HepG2 (cell line): ENCODE measurements around the gene CAPZA1. TPM values are rescaled to one million over a fixed set of nuclear protein-coding genes. Genes with fewer than 3 reads are reported as not detected.

Source experiments
- ARHGAP35 ChIP-seq: sonication (generic); formaldehyde crosslinking; IDR thresholded peaks from 2 replicates; pipeline ENCODE4 v1.9.0; 2022; ENCODE audit warnings: mild to moderate bottlenecking, inconsistent platforms, moderate library complexity, missing genetic modification reagents, borderline replicate concordance
- ARNT2 ChIP-seq: sonication (generic); formaldehyde crosslinking; IDR thresholded peaks from 2 replicates; pipeline ENCODE4 v1.8.0; 2022; ENCODE audit warnings: mild to moderate bottlenecking, low read depth, missing genetic modification reagents, moderate library complexity
- EP300 ChIP-seq, 3 experiments: sonication (generic) in 1 of 3; formaldehyde crosslinking in 1 of 3; IDR thresholded peaks; 2 replicates each; pipeline versions ENCODE4 v1.5.1 to v1.6.1; 2011 to 2020; ENCODE audit warnings: low read depth in 2 of 3, low read length in 2 of 3, borderline replicate concordance in 1 of 3, improper control_type of control experiment in 1 of 3, mild to moderate bottlenecking in 1 of 3, missing genetic modification reagents in 1 of 3, moderate library complexity in 1 of 3
- RBM39 ChIP-seq: fragments of 200-400 bp; formaldehyde crosslinking; IDR thresholded peaks from one replicate; pipeline ENCODE4 v1.6.1; 2018; ENCODE audit warnings: antibody characterized with exemption, mild to moderate bottlenecking, low read depth, low read length; ENCODE audit not compliant: poor library complexity, severe bottlenecking
- ZNF180 ChIP-seq: sonication (generic); formaldehyde crosslinking; IDR thresholded peaks from 2 replicates; pipeline ENCODE4 v1.4.0; 2020; ENCODE audit warnings: low read depth, missing genetic modification reagents, borderline replicate concordance
- ZNF225 ChIP-seq: sonication (generic); formaldehyde crosslinking; IDR thresholded peaks from 2 replicates; pipeline ENCODE4 v1.4.0; 2020; ENCODE audit warnings: mild to moderate bottlenecking, missing genetic modification reagents
- ZNF567 ChIP-seq: sonication (generic); formaldehyde crosslinking; IDR thresholded peaks from 2 replicates; pipeline ENCODE4 v1.8.1; 2023; ENCODE audit warnings: mild to moderate bottlenecking, missing genetic modification reagents, borderline replicate concordance
- ZNF766 ChIP-seq: sonication (generic); formaldehyde crosslinking; IDR thresholded peaks from 2 replicates; pipeline ENCODE4 v1.5.0; 2020; ENCODE audit warnings: missing genetic modification reagents, borderline replicate concordance
- polyA plus RNA-seq, 8 experiments: library from polyadenylated mRNA; depleted of rRNA in 3 of 8; stranded (reverse) in 7 of 8; unstranded in 1 of 8; fragments of >200 nt; fragmentation: Illumina TruSeq in 4 of 8; extraction: Trizol in 4 of 8; gene quantifications; 2 replicates each; pipeline versions ENCODE4 v1.2.1 to v1.2.3, GENCODE V29; 2011 to 2016; ENCODE audit warnings: low read depth in 4 of 8, missing spikeins in 1 of 8, mixed read lengths in 1 of 8; ENCODE audit not compliant: insufficient read depth in 1 of 8
- total RNA-seq, 5 experiments: library from RNA; depleted of rRNA; stranded (reverse); fragments of >200 nt; fragmentation: Illumina TruSeq; extraction: Trizol; gene quantifications; 2 replicates each; pipeline ENCODE4 v1.2.3, GENCODE V29; 2016; ENCODE audit warnings: low read depth in 1 of 5
- TF ChIP-seq, protein P1 (sequence below): sonication (generic); formaldehyde crosslinking; IDR thresholded peaks from 2 replicates; pipeline ENCODE4 v1.5.0; 2020; ENCODE audit warnings: missing genetic modification reagents, mild to moderate bottlenecking, borderline replicate concordance
- TF ChIP-seq, protein P2 (sequence below): sonication (generic); formaldehyde crosslinking; IDR thresholded peaks from 2 replicates; pipeline ENCODE4 v1.4.0; 2020; ENCODE audit warnings: missing genetic modification reagents
- TF ChIP-seq, protein P3 (sequence below): sonication (generic); formaldehyde crosslinking; IDR thresholded peaks from 2 replicates; pipeline ENCODE4 v1.8.1; 2023; ENCODE audit warnings: mild to moderate bottlenecking, moderate library complexity, missing genetic modification reagents
- TF ChIP-seq, protein P4 (sequence below): IDR thresholded peaks from 2 replicates; pipeline ENCODE4 v1.6.1; 2016; ENCODE audit warnings: low read depth, control low read depth
- TF ChIP-seq, protein P5 (sequence below): sonication (generic); formaldehyde crosslinking; IDR thresholded peaks from 2 replicates; pipeline ENCODE4 v1.4.0; 2020; ENCODE audit warnings: mild to moderate bottlenecking, missing genetic modification reagents, borderline replicate concordance

CAPZA1 gene
- total and polyA plus RNA-seq, 2 of the 13 experiments (the other 11 are each of a cell fraction or from before 2014, with no cell fraction given), result 67.0 to 117 TPM

DNA sequence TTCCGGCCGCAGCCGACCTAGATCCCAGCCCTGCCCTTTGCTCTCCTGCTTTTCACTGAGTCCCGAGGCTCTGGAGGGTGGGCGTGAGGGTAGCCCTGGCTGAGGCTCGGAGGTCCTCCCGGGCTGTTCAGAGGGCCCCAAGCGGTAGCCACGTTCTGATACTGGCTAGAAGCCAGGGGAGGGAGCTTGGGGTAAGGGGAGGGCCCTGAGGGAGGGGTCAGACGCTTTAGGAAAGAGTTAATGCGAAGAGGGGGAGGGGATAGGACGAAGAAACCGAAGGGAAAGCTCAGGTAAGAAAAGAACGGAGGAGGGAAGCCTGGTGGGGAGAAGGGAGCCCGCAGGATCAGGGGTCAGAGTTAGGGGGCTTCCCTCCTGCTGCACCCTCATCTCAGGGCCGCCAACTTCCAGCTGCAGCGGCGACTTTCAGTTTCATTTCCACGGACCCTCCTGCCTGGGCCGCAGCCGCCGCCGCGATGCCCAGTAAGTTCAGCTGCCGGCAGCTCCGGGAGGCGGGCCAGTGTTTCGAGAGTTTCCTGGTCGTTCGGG is 54.9 kb downstream of the CAPZA1 start, which contains the start of gene MOV10 (continued):
- TF ChIP-seq, protein P1, sequence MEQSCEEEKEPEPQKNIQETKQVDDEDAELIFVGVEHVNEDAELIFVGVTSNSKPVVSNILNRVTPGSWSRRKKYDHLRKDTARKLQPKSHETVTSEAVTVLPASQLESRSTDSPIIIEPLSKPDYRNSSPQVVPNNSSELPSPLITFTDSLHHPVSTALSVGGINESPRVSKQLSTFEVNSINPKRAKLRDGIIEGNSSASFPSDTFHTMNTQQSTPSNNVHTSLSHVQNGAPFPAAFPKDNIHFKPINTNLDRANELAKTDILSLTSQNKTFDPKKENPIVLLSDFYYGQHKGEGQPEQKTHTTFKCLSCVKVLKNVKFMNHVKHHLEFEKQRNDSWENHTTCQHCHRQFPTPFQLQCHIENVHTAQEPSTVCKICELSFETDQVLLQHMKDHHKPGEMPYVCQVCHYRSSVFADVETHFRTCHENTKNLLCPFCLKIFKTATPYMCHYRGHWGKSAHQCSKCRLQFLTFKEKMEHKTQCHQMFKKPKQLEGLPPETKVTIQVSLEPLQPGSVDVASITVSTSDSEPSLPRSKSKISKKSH, result peak; percentile 32; the same call in 1 of the 2 replicates
- no peak for TF ChIP-seq ZNF766 (CRISPR knock-in tag)
- TF ChIP-seq, protein P2, sequence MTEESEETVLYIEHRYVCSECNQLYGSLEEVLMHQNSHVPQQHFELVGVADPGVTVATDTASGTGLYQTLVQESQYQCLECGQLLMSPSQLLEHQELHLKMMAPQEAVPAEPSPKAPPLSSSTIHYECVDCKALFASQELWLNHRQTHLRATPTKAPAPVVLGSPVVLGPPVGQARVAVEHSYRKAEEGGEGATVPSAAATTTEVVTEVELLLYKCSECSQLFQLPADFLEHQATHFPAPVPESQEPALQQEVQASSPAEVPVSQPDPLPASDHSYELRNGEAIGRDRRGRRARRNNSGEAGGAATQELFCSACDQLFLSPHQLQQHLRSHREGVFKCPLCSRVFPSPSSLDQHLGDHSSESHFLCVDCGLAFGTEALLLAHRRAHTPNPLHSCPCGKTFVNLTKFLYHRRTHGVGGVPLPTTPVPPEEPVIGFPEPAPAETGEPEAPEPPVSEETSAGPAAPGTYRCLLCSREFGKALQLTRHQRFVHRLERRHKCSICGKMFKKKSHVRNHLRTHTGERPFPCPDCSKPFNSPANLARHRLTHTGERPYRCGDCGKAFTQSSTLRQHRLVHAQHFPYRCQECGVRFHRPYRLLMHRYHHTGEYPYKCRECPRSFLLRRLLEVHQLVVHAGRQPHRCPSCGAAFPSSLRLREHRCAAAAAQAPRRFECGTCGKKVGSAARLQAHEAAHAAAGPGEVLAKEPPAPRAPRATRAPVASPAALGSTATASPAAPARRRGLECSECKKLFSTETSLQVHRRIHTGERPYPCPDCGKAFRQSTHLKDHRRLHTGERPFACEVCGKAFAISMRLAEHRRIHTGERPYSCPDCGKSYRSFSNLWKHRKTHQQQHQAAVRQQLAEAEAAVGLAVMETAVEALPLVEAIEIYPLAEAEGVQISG (CRISPR knock-in tag), result peak; percentile 12; the same call in 1 of the 2 replicates
- peak; percentile 7; the same call in 1 of the 2 replicates for TF ChIP-seq ARHGAP35
- peak; percentile 60 for TF ChIP-seq RBM39
- TF ChIP-seq, protein P3, sequence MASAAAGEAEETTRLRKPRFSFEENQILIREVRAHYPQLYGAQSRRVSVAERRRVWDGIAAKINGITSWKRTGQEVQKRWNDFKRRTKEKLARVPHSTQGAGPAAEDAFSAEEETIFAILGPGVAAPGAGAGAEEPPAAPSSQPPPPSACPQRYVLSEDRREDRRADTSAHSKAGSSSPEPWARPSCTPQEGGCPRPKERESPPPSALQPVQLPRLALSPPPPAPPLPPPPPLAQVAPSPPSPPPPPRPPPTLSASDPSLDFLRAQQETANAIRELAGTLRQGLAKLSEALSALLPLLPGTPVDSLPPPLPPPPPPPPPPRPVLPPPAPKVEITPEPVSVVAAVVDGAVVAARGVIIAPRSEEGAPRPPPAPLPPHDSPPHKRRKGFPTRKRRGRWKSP (CRISPR knock-in tag), result 0 out of 2 replicates have a peak, but pooled peaks have one; percentile 15
- TF ChIP-seq, protein P4, sequence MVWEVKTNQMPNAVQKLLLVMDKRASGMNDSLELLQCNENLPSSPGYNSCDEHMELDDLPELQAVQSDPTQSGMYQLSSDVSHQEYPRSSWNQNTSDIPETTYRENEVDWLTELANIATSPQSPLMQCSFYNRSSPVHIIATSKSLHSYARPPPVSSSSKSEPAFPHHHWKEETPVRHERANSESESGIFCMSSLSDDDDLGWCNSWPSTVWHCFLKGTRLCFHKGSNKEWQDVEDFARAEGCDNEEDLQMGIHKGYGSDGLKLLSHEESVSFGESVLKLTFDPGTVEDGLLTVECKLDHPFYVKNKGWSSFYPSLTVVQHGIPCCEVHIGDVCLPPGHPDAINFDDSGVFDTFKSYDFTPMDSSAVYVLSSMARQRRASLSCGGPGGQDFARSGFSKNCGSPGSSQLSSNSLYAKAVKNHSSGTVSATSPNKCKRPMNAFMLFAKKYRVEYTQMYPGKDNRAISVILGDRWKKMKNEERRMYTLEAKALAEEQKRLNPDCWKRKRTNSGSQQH (CRISPR knock-in tag), result 0 out of 2 replicates have a peak, but pooled peaks have one; percentile 58
- TF ChIP-seq ZNF567 (CRISPR knock-in tag), result 0 out of 2 replicates have a peak, but pooled peaks have one; percentile 15
- TF ChIP-seq ZNF180 (CRISPR knock-in tag), result 0 out of 2 replicates have a peak, but pooled peaks have one; percentile 54
- TF ChIP-seq, protein P5, sequence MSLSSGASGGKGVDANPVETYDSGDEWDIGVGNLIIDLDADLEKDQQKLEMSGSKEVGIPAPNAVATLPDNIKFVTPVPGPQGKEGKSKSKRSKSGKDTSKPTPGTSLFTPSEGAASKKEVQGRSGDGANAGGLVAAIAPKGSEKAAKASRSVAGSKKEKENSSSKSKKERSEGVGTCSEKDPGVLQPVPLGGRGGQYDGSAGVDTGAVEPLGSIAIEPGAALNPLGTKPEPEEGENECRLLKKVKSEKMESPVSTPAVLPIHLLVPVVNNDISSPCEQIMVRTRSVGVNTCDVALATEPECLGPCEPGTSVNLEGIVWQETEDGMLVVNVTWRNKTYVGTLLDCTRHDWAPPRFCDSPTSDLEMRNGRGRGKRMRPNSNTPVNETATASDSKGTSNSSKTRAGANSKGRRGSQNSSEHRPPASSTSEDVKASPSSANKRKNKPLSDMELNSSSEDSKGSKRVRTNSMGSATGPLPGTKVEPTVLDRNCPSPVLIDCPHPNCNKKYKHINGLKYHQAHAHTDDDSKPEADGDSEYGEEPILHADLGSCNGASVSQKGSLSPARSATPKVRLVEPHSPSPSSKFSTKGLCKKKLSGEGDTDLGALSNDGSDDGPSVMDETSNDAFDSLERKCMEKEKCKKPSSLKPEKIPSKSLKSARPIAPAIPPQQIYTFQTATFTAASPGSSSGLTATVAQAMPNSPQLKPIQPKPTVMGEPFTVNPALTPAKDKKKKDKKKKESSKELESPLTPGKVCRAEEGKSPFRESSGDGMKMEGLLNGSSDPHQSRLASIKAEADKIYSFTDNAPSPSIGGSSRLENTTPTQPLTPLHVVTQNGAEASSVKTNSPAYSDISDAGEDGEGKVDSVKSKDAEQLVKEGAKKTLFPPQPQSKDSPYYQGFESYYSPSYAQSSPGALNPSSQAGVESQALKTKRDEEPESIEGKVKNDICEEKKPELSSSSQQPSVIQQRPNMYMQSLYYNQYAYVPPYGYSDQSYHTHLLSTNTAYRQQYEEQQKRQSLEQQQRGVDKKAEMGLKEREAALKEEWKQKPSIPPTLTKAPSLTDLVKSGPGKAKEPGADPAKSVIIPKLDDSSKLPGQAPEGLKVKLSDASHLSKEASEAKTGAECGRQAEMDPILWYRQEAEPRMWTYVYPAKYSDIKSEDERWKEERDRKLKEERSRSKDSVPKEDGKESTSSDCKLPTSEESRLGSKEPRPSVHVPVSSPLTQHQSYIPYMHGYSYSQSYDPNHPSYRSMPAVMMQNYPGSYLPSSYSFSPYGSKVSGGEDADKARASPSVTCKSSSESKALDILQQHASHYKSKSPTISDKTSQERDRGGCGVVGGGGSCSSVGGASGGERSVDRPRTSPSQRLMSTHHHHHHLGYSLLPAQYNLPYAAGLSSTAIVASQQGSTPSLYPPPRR (CRISPR knock-in tag), result peak; percentile 16; the same call in 1 of the 2 replicates
- TF ChIP-seq ARNT2 (CRISPR knock-in tag), result no peak
- no peak for TF ChIP-seq ZNF225 (CRISPR knock-in tag)
- 0 out of 4 replicates have a peak, but pooled peaks of 1 of the 2 experiments have one; percentile 16 for TF ChIP-seq EP300 (IDR thresholded peaks at IDR 0.05; ENCODE audit: low read depth in 2 of 2, low read length in 2 of 2)
- TF ChIP-seq EP300 (CRISPR knock-in tag; IDR thresholded peaks at IDR 0.05; ENCODE audit: borderline replicate concordance), result no peak
